Hepatocyte (in vitro differentiated cells): Measurements from ENCODE around the gene GOLGA8A. TPM values are rescaled to one million over a fixed set of nuclear protein-coding genes. Genes with fewer than 3 reads are reported as not detected.

Experiments
- DNase-seq: peaks from one replicate; pipeline ENCODE4 v3.0.0-alpha.2; 2016; ENCODE audit warnings: low spot score
- H2AFZ ChIP-seq: fragments of 200-600 bp; sonication (generic); 2 replicates; pipeline ENCODE4 v1.6.0; 2016; ENCODE audit warnings: antibody characterized with exemption, mild to moderate bottlenecking
- H3K27ac ChIP-seq: fragments of 200-600 bp; sonication (generic); 2 replicates; pipeline ENCODE4 v1.5.1; 2016; ENCODE audit warnings: mild to moderate bottlenecking
- H3K27me3 ChIP-seq: fragments of 200-600 bp; sonication (generic); 2 replicates; pipeline ENCODE4 v1.6.1; 2016
- H3K36me3 ChIP-seq: fragments of 200-600 bp; sonication (generic); replicated peaks from 2 replicates; pipeline ENCODE4 v1.5.1; 2016; ENCODE audit warnings: low read depth; ENCODE audit not compliant: insufficient read depth
- H3K4me1 ChIP-seq: fragments of 200-600 bp; sonication (generic); 2 replicates; pipeline ENCODE4 v1.5.1; 2016; ENCODE audit warnings: mild to moderate bottlenecking, moderate library complexity; ENCODE audit not compliant: insufficient read depth
- H3K4me2 ChIP-seq: fragments of 200-600 bp; sonication (generic); 2 replicates; pipeline ENCODE4 v1.6.0; 2016
- H3K4me3 ChIP-seq: fragments of 200-600 bp; sonication (generic); 2 replicates; pipeline ENCODE4 v1.5.1; 2016; ENCODE audit warnings: mild to moderate bottlenecking
- H3K79me2 ChIP-seq: fragments of 200-600 bp; sonication (generic); 2 replicates; pipeline ENCODE4 v1.6.0; 2017; ENCODE audit warnings: mild to moderate bottlenecking
- H3K9me2 ChIP-seq: fragments of 200-600 bp; sonication (generic); replicated peaks from 2 replicates; pipeline ENCODE4 v1.6.0; 2017; ENCODE audit warnings: mild to moderate bottlenecking; ENCODE audit not compliant: insufficient read depth
- H3K9me3 ChIP-seq: fragments of 200-600 bp; sonication (generic); 2 replicates; pipeline ENCODE4 v1.5.1; 2016; ENCODE audit warnings: low read depth, mild to moderate bottlenecking
- H4K20me1 ChIP-seq: fragments of 200-600 bp; sonication (generic); 2 replicates; pipeline ENCODE4 v1.6.0; 2016; ENCODE audit warnings: mild to moderate bottlenecking; ENCODE audit not compliant: insufficient read depth, poor library complexity, severe bottlenecking
- CTCF ChIP-seq: fragments of 200-600 bp; sonication (generic); IDR thresholded peaks from 2 replicates; pipeline ENCODE4 v1.5.1; 2016; ENCODE audit warnings: antibody characterized with exemption, mild to moderate bottlenecking; ENCODE audit not compliant: poor library complexity
- EZH2 ChIP-seq: fragments of 200-600 bp; sonication (generic); IDR thresholded peaks from 2 replicates; pipeline ENCODE4 v1.6.1; 2016; ENCODE audit warnings: antibody characterized with exemption, mild to moderate bottlenecking, borderline replicate concordance
- EZH2phosphoT487 ChIP-seq: fragments of 200-600 bp; sonication (generic); IDR thresholded peaks from one replicate; pipeline ENCODE4 v1.6.1; 2018; ENCODE audit warnings: antibody characterized with exemption, mild to moderate bottlenecking, low read depth, moderate library complexity; ENCODE audit not compliant: unreplicated experiment, severe bottlenecking
- WGBS: methylation state at CpG from one replicate; pipeline ENCODE4 v1.1.6; 2016; ENCODE audit warnings: low lambda C conversion rate; ENCODE audit errors: missing lambda C conversion rate; 5-methylcytosine and 5-hydroxymethylcytosine counted together
- polyA plus RNA-seq: library from polyadenylated mRNA; unstranded; fragments of >200 nt; fragmentation: Nextera tagmentation; extraction: Ambion mirVana; gene quantifications from 2 replicates; pipeline ENCODE4 v1.2.1, GENCODE V29; 2016
- total RNA-seq: library from RNA; depleted of rRNA; stranded (reverse); fragments of >200 nt; gene quantifications from 2 replicates; pipeline ENCODE4 v1.2.3, GENCODE V29; 2014

Gene GOLGA8A
- total and polyA plus RNA-seq, 2 experiments from 2014 or later: 27.2 to 51.2 TPM

- Histone ChIP-seq H3K9me2 (no peaks in the 10 kb centered on the region), H3K4me1 (no peaks in the 10 kb centered on the region), H3K4me3 (no peak overlapping the region), H3K36me3 (no peaks in the 10 kb centered on the region), H3K79me2 (no peaks in the 10 kb centered on the region), H2AFZ (no peak overlapping the region), H3K27ac (no peak overlapping the region), H3K27me3 (peaks cover 6% of the 10 kb centered on the region), H3K9me3 (no peaks in the 10 kb centered on the region), H4K20me1 (no peaks in the 10 kb centered on the region), H3K4me2 (no peak overlapping the region)
- DNase-seq: no peak
- 49% methylated on average over 1 of the region's 1 CpG for WGBS
- TF ChIP-seq EZH2: no peak
- no peak for TF ChIP-seq CTCF
- no peak for TF ChIP-seq EZH2phosphoT487
These were observed 36.2 kb upstream of the GOLGA8A start for GRCh38 chr15:34473840-34474239.

- Histone ChIP-seq H3K27me3 (peaks cover 6% of the 10 kb centered on the region), H3K79me2 (no peaks in the 10 kb centered on the region), H3K4me1 (no peaks in the 10 kb centered on the region), H3K4me2 (no peak overlapping the region), H3K36me3 (no peaks in the 10 kb centered on the region), H2AFZ (no peak overlapping the region), H3K27ac (no peak overlapping the region), H3K9me3 (no peaks in the 10 kb centered on the region), H3K9me2 (no peaks in the 10 kb centered on the region), H4K20me1 (no peaks in the 10 kb centered on the region), H3K4me3 (no peak overlapping the region)
- no peak for DNase-seq
- WGBS: 63% methylated on average over 2 of the region's 2 CpGs
- TF ChIP-seq CTCF (no peak), EZH2phosphoT487 (no peak), EZH2 (no peak)
These were observed 35.3 kb upstream of the GOLGA8A start for GRCh38 chr15:34472947-34473346.

GRCh38 chr15:34470892-34471291 is 33.3 kb upstream of the GOLGA8A start:
- no peak overlapping the region for H3K4me3 ChIP-seq
- no peaks in the 10 kb centered on the region for H3K9me3 ChIP-seq
- TF ChIP-seq EZH2phosphoT487: no peak
- TF ChIP-seq CTCF: no peak
- TF ChIP-seq EZH2: no peak
- 41% methylated on average over 1 of the region's 1 CpG for WGBS
- H3K36me3 ChIP-seq: no peaks in the 10 kb centered on the region
- no peaks in the 10 kb centered on the region for H3K9me2 ChIP-seq
- H3K27ac ChIP-seq: no peak overlapping the region
- no peak overlapping the region for H2AFZ ChIP-seq
- no peaks in the 10 kb centered on the region for H4K20me1 ChIP-seq
- no peak overlapping the region for H3K4me2 ChIP-seq
- no peak for DNase-seq
- peaks cover 6% of the 10 kb centered on the region for H3K27me3 ChIP-seq
- no peaks in the 10 kb centered on the region for H3K4me1 ChIP-seq
- H3K79me2 ChIP-seq: no peaks in the 10 kb centered on the region

GRCh38 chr15:34470091-34470490 is 32.5 kb upstream of the GOLGA8A start:
- Histone ChIP-seq H3K79me2 (no peaks in the 10 kb centered on the region), H3K27me3 (peaks cover 6% of the 10 kb centered on the region), H4K20me1 (no peaks in the 10 kb centered on the region), H3K4me1 (no peaks in the 10 kb centered on the region), H3K9me3 (no peaks in the 10 kb centered on the region), H3K27ac (no peak overlapping the region), H3K4me3 (no peak overlapping the region), H3K4me2 (no peak overlapping the region), H3K36me3 (no peaks in the 10 kb centered on the region), H2AFZ (no peak overlapping the region), H3K9me2 (no peaks in the 10 kb centered on the region)
- no peak for DNase-seq
- 92% methylated on average over 3 of the region's 3 CpGs for WGBS
- no peak for TF ChIP-seq CTCF
- TF ChIP-seq EZH2: no peak
- no peak for TF ChIP-seq EZH2phosphoT487
